ENCODE results near the gene MT1HL1.

The MT1HL1 gene

DNA sequence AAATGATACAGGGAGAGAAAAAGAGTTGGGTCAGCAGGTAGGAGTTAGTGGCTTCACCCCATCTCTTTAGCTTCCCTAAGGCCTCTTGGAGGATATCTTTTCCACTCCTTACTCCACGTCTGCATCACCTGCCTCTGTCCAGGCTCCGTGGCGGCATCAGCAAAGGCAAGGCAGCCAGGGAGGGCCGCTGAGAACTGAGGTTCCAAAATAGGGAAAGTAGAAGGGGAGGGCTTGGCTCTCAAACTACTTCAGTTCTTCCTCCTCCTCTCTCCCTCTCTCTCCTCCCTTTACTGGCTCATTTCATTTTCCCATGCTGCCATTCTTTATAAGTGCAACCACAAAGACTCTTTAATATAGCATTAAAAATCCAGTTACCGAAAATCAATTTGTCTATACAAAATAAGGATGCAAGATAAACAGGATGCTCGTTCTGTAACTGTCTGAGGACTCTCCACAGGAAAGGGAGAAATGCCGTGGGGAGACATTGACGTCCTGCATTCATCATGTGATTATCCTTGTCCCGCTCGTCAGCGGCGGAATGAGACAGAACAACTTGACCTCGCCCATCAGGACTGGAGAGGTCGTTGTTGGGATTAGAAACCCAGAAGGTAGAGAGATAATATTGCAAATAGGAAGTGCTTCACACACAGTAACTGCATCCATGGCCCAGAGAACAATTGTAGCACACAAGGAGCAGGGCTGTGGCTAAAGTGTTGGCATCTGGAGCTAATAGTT, 3.1 kb upstream of the MT1HL1 start:
- TF ChIP-seq, protein P1, sequence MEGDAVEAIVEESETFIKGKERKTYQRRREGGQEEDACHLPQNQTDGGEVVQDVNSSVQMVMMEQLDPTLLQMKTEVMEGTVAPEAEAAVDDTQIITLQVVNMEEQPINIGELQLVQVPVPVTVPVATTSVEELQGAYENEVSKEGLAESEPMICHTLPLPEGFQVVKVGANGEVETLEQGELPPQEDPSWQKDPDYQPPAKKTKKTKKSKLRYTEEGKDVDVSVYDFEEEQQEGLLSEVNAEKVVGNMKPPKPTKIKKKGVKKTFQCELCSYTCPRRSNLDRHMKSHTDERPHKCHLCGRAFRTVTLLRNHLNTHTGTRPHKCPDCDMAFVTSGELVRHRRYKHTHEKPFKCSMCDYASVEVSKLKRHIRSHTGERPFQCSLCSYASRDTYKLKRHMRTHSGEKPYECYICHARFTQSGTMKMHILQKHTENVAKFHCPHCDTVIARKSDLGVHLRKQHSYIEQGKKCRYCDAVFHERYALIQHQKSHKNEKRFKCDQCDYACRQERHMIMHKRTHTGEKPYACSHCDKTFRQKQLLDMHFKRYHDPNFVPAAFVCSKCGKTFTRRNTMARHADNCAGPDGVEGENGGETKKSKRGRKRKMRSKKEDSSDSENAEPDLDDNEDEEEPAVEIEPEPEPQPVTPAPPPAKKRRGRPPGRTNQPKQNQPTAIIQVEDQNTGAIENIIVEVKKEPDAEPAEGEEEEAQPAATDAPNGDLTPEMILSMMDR (IDR thresholded peaks at IDR 0.05; ENCODE audit: low read length), result no peak
- TF ChIP-seq EZH2 (optimal IDR thresholded peaks at IDR 0.05; ENCODE audit: low read depth, low read length) (no peak), EZH2phosphoT487 (IDR thresholded peaks at IDR 0.05; ENCODE audit: low read length) (no peak)
- Histone ChIP-seq H3K9me3 (replicated peaks; ENCODE audit: insufficient read depth, low read length) (no peaks in the 10 kb centered on the region), H2AFZ (ENCODE audit: low read length) (no peak overlapping the region), H3K27ac (ENCODE audit: low read length) (no peak overlapping the region), H3K27me3 (replicated peaks; ENCODE audit: insufficient read depth, low read length) (no peaks in the 10 kb centered on the region), H3K36me3 (replicated peaks; ENCODE audit: insufficient read depth, low read length) (no peaks in the 10 kb centered on the region), H4K20me1 (ENCODE audit: insufficient read depth, low read length) (no peaks in the 10 kb centered on the region), H3K4me1 (ENCODE audit: low read length) (no peaks in the 10 kb centered on the region), H3K79me2 (ENCODE audit: low read length) (no peaks in the 10 kb centered on the region), H3K4me3 (ENCODE audit: low read length) (no peak overlapping the region), H3K9me2 (replicated peaks; ENCODE audit: insufficient read depth, low read length) (no peaks in the 10 kb centered on the region), H3K9ac (ENCODE audit: low read length) (no peak overlapping the region), H3F3A (ENCODE audit: insufficient read depth, low read length) (no peaks in the 10 kb centered on the region), H3K4me2 (ENCODE audit: low read depth, low read length) (no peak overlapping the region)
- no peak for DNase-seq

GRCh38 chr1:237005674-237006073, 1.4 kb upstream of the MT1HL1 start:
- Histone ChIP-seq H3F3A (ENCODE audit: insufficient read depth, low read length) (no peaks in the 10 kb centered on the region), H3K4me2 (ENCODE audit: low read depth, low read length) (no peak overlapping the region), H3K4me3 (ENCODE audit: low read length) (no peak overlapping the region)

DNA sequence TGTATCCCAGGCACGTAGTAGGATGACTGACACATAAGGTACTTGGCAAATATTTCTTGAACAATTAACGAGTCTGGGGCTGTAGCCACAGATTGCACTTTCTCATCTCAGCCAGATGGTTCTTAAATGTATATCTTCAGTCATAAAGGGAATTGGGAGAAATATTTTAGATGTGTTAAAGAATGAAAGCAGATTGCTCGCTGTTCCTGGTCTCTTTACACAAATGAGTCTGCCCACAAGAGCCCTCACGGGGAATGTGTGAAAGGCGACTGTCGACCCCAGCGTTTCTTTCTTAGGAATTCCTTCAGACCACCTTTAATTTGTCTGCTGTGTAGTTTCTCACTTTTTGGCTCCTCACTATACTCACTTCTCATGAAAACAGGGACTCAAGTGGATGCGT, 725 bp downstream of the MT1HL1 start:
- DNase-seq, result no peak
- TF ChIP-seq, protein P1 (IDR thresholded peaks at IDR 0.05; ENCODE audit: low read length), result no peak
- TF ChIP-seq EZH2phosphoT487 (IDR thresholded peaks at IDR 0.05; ENCODE audit: low read length) (no peak), EZH2 (optimal IDR thresholded peaks at IDR 0.05; ENCODE audit: low read depth, low read length) (no peak)
- no peaks in the 10 kb centered on the region for H3K4me1 ChIP-seq (ENCODE audit: low read length)
- no peak overlapping the region for H3K9ac ChIP-seq (ENCODE audit: low read length)
- no peak overlapping the region for H2AFZ ChIP-seq (ENCODE audit: low read length)
- H3K27ac ChIP-seq (ENCODE audit: low read length), result no peak overlapping the region
- no peaks in the 10 kb centered on the region for H3K9me3 ChIP-seq (replicated peaks; ENCODE audit: insufficient read depth, low read length)
- H4K20me1 ChIP-seq (ENCODE audit: insufficient read depth, low read length), result no peaks in the 10 kb centered on the region
- H3K4me2 ChIP-seq (ENCODE audit: low read depth, low read length), result no peak overlapping the region
- no peaks in the 10 kb centered on the region for H3K79me2 ChIP-seq (ENCODE audit: low read length)
- H3K4me3 ChIP-seq (ENCODE audit: low read length), result no peak overlapping the region
- no peaks in the 10 kb centered on the region for H3K36me3 ChIP-seq (replicated peaks; ENCODE audit: insufficient read depth, low read length)
- H3F3A ChIP-seq (ENCODE audit: insufficient read depth, low read length), result no peaks in the 10 kb centered on the region
- H3K27me3 ChIP-seq (replicated peaks; ENCODE audit: insufficient read depth, low read length), result no peaks in the 10 kb centered on the region
- H3K9me2 ChIP-seq (replicated peaks; ENCODE audit: insufficient read depth, low read length), result no peaks in the 10 kb centered on the region

More at GRCh38 chr1:237005674-237006073, 1.4 kb upstream of the MT1HL1 start:
- Histone ChIP-seq H4K20me1 (ENCODE audit: insufficient read depth, low read length) (no peaks in the 10 kb centered on the region), H3K4me1 (ENCODE audit: low read length) (no peaks in the 10 kb centered on the region), H3K36me3 (replicated peaks; ENCODE audit: insufficient read depth, low read length) (no peaks in the 10 kb centered on the region), H3K9ac (ENCODE audit: low read length) (no peak overlapping the region), H3K27me3 (replicated peaks; ENCODE audit: insufficient read depth, low read length) (no peaks in the 10 kb centered on the region), H3K79me2 (ENCODE audit: low read length) (no peaks in the 10 kb centered on the region), H3K9me3 (replicated peaks; ENCODE audit: insufficient read depth, low read length) (no peaks in the 10 kb centered on the region), H2AFZ (ENCODE audit: low read length) (no peak overlapping the region), H3K27ac (ENCODE audit: low read length) (no peak overlapping the region), H3K9me2 (replicated peaks; ENCODE audit: insufficient read depth, low read length) (no peaks in the 10 kb centered on the region)
- no peak for DNase-seq
- no peak for TF ChIP-seq EZH2 (optimal IDR thresholded peaks at IDR 0.05; ENCODE audit: low read depth, low read length)
- no peak for TF ChIP-seq EZH2phosphoT487 (IDR thresholded peaks at IDR 0.05; ENCODE audit: low read length)
- TF ChIP-seq, protein P1 (IDR thresholded peaks at IDR 0.05; ENCODE audit: low read length), result no peak

Data from MM.1S (cell line).